SHP77 (cell line): ENCODE measurements around the gene CCR1.
"Not testable (repeated sequence)": the region's sequence is repeated elsewhere in the genome, so short reads cannot be mapped to it uniquely, and the experiment has no call there.

ENCODE experiments used
- DNase-seq, 2 experiments: peaks; one replicate each; lab custom pipeline; 2025; lab: John Stamatoyannopoulos, UW

The CCR1 gene

GRCh38 chr3:46168583-46169345, 39.3 kb downstream of the CCR1 start:
- no peak for DNase-seq

- no peak for DNase-seq
Measured at GRCh38 chr3:46163556-46164041, 44.5 kb downstream of the CCR1 start.

- no peak for DNase-seq
Measured at GRCh38 chr3:46162975-46163555, 45.0 kb downstream of the CCR1 start.

GRCh38 chr3:46157685-46158084, 50.4 kb downstream of the CCR1 start:
- DNase-seq: not testable (repeated sequence)

- no peak for DNase-seq
Measured at GRCh38 chr3:46154311-46154710, 53.8 kb downstream of the CCR1 start.
